Astrocyte (in vitro differentiated cells and primary cell): ENCODE measurements around the gene PHKA2. TPM values are rescaled to one million over a fixed set of nuclear protein-coding genes. Genes with fewer than 3 reads are reported as not detected.

Experiments
- DNase-seq: peaks from one replicate; pipeline ENCODE4 v3.0.0-alpha.2; 2010; ENCODE audit warnings: low read depth
- FAIRE-seq: peaks from 2 replicates; lab custom pipeline; 2011; peaks lifted over from hg19 to GRCh38; lab: Jason Lieb, UNC
- H2AFZ ChIP-seq: 2 replicates; pipeline ENCODE4 v1.6.0; 2012; ENCODE audit warnings: low read depth, low read length, inconsistent platforms
- H3K27ac ChIP-seq: 2 replicates; pipeline ENCODE4 v1.5.1; 2011; ENCODE audit warnings: low read depth, low read length, inconsistent platforms
- H3K27me3 ChIP-seq: 2 replicates; pipeline ENCODE4 v1.6.0; 2011; ENCODE audit warnings: low read length, inconsistent platforms; ENCODE audit not compliant: insufficient read depth
- H3K36me3 ChIP-seq: 2 replicates; pipeline ENCODE4 v1.5.1; 2011; ENCODE audit warnings: low read length, inconsistent platforms; ENCODE audit not compliant: insufficient read depth
- H3K4me1 ChIP-seq: 2 replicates; pipeline ENCODE4 v1.5.1; 2011; ENCODE audit warnings: low read length, inconsistent platforms; ENCODE audit not compliant: insufficient read depth
- H3K4me2 ChIP-seq: 2 replicates; pipeline ENCODE4 v1.6.0; 2012; ENCODE audit warnings: low read length, inconsistent platforms
- H3K4me3 ChIP-seq: 2 replicates; pipeline ENCODE4 v1.5.1; 2011; ENCODE audit warnings: low read depth, mild to moderate bottlenecking, low read length, inconsistent platforms; ENCODE audit not compliant: insufficient read depth
- H3K79me2 ChIP-seq: 2 replicates; pipeline ENCODE4 v1.6.0; 2012; ENCODE audit warnings: mild to moderate bottlenecking, low read length, inconsistent platforms; ENCODE audit not compliant: insufficient read depth
- H3K9ac ChIP-seq: 2 replicates; pipeline ENCODE4 v1.6.0; 2012; ENCODE audit warnings: mild to moderate bottlenecking, low read length, inconsistent platforms
- H3K9me3 ChIP-seq: 2 replicates; pipeline ENCODE4 v1.5.1; 2012; ENCODE audit warnings: low read depth, mild to moderate bottlenecking, low read length, inconsistent platforms; ENCODE audit not compliant: insufficient read depth
- H4K20me1 ChIP-seq: 2 replicates; pipeline ENCODE4 v1.6.0; 2012; ENCODE audit warnings: low read length, inconsistent platforms; ENCODE audit not compliant: insufficient read depth
- H3K27ac Mint-ChIP-seq: one replicate; pipeline ENCODE4 v1.8.0; 2021; ENCODE audit warnings: mild to moderate bottlenecking, mixed read lengths; ENCODE audit not compliant: unreplicated experiment
- H3K27me3 Mint-ChIP-seq: one replicate; pipeline ENCODE4 v1.8.0; 2021; ENCODE audit warnings: low read depth, mixed read lengths; ENCODE audit not compliant: unreplicated experiment
- H3K36me3 Mint-ChIP-seq: one replicate; pipeline ENCODE4 v1.8.0; 2021; ENCODE audit warnings: low read depth, mixed read lengths; ENCODE audit not compliant: unreplicated experiment
- H3K4me1 Mint-ChIP-seq: one replicate; pipeline ENCODE4 v1.8.0; 2021; ENCODE audit warnings: low read depth, mixed read lengths; ENCODE audit not compliant: unreplicated experiment
- H3K4me3 Mint-ChIP-seq: one replicate; pipeline ENCODE4 v1.8.0; 2021; ENCODE audit warnings: mild to moderate bottlenecking, moderate library complexity, mixed read lengths; ENCODE audit not compliant: unreplicated experiment
- H3K9me3 Mint-ChIP-seq: one replicate; pipeline ENCODE4 v1.8.0; 2021; ENCODE audit warnings: mild to moderate bottlenecking, mixed read lengths; ENCODE audit not compliant: unreplicated experiment
- CTCF ChIP-seq: IDR thresholded peaks from 2 replicates; pipeline ENCODE4 v1.5.1; 2011; ENCODE audit warnings: low read depth, mild to moderate bottlenecking, inconsistent platforms, low read length, moderate library complexity; ENCODE audit not compliant: insufficient read depth
- EZH2 ChIP-seq: IDR thresholded peaks from 2 replicates; pipeline ENCODE4 v1.6.1; 2012; ENCODE audit warnings: mild to moderate bottlenecking, low read length, inconsistent platforms; ENCODE audit not compliant: insufficient read depth
- total RNA-seq: library from RNA; stranded (reverse); gene quantifications from 2 replicates; pipeline ENCODE4 v1.2.1, GENCODE V29; 2021

PHKA2 gene
- total RNA-seq, 1 donor from 2014 or later: 12.4 TPM

- no peaks in the 10 kb centered on the region for H3K4me1 ChIP-seq
- H3K36me3 ChIP-seq: no peaks in the 10 kb centered on the region
- H3K27me3 ChIP-seq: no peaks in the 10 kb centered on the region
- H3K4me2 ChIP-seq: no peak overlapping the region
- Mint-ChIP-seq H3K9me3 (no peaks in the 10 kb centered on the region), H3K4me3 (no peak overlapping the region), H3K27me3 (no peaks in the 10 kb centered on the region), H3K4me1 (no peaks in the 10 kb centered on the region), H3K27ac (no peak overlapping the region), H3K36me3 (no peaks in the 10 kb centered on the region)
- TF ChIP-seq CTCF (no peak), EZH2 (no peak)
- no peak overlapping the region for H3K27ac ChIP-seq
- FAIRE-seq: no peak
- no peak overlapping the region for H3K4me3 ChIP-seq
- no peak overlapping the region for H2AFZ ChIP-seq
- DNase-seq: no peak
- no peaks in the 10 kb centered on the region for H4K20me1 ChIP-seq
- H3K79me2 ChIP-seq: no peaks in the 10 kb centered on the region
- H3K9ac ChIP-seq: no peak overlapping the region
- no peaks in the 10 kb centered on the region for H3K9me3 ChIP-seq
Observed at GRCh38 chrX:18970465-18970864, 13.4 kb downstream of the PHKA2 start.

GRCh38 chrX:18966624-18967023 lies 17.3 kb downstream of the PHKA2 start:
- no peak overlapping the region for H2AFZ ChIP-seq
- no peak for TF ChIP-seq EZH2
- no peak for TF ChIP-seq CTCF
- Mint-ChIP-seq H3K4me3 (no peak overlapping the region), H3K4me1 (no peaks in the 10 kb centered on the region), H3K27ac (no peak overlapping the region), H3K9me3 (no peaks in the 10 kb centered on the region), H3K27me3 (no peaks in the 10 kb centered on the region), H3K36me3 (no peaks in the 10 kb centered on the region)
- H3K9ac ChIP-seq: no peak overlapping the region
- FAIRE-seq (no peak), DNase-seq (no peak)
- H3K36me3 ChIP-seq: no peaks in the 10 kb centered on the region
- H3K79me2 ChIP-seq: no peaks in the 10 kb centered on the region
- no peaks in the 10 kb centered on the region for H3K9me3 ChIP-seq
- H4K20me1 ChIP-seq: no peaks in the 10 kb centered on the region
- H3K4me1 ChIP-seq: no peaks in the 10 kb centered on the region
- no peaks in the 10 kb centered on the region for H3K27me3 ChIP-seq
- no peak overlapping the region for H3K27ac ChIP-seq
- no peak overlapping the region for H3K4me3 ChIP-seq
- no peak overlapping the region for H3K4me2 ChIP-seq

GRCh38 chrX:18964901-18965300 lies 19.0 kb downstream of the PHKA2 start:
- Histone ChIP-seq H3K27ac (no peak overlapping the region), H3K4me3 (no peak overlapping the region), H3K4me2 (no peak overlapping the region), H3K9me3 (no peaks in the 10 kb centered on the region), H4K20me1 (no peaks in the 10 kb centered on the region), H3K4me1 (no peaks in the 10 kb centered on the region), H2AFZ (no peak overlapping the region), H3K9ac (no peak overlapping the region), H3K27me3 (no peaks in the 10 kb centered on the region), H3K79me2 (no peaks in the 10 kb centered on the region), H3K36me3 (no peaks in the 10 kb centered on the region)
- Mint-ChIP-seq H3K36me3 (no peaks in the 10 kb centered on the region), H3K27ac (no peak overlapping the region), H3K4me3 (no peak overlapping the region), H3K27me3 (no peaks in the 10 kb centered on the region), H3K4me1 (no peaks in the 10 kb centered on the region), H3K9me3 (no peaks in the 10 kb centered on the region)
- no peak for DNase-seq
- TF ChIP-seq CTCF (no peak), EZH2 (no peak)
- FAIRE-seq: peak; percentile 17
